GM13977 (cell line): ENCODE data around the gene NKAIN2.

ENCODE experiments used
- DNase-seq: peaks from one replicate; pipeline ENCODE4 v3.0.0; 2012; ENCODE audit warnings: low spot score
- in situ Hi-C: fragments of 300-500 bp; cut with MboI; formaldehyde crosslinking; loops from one replicate; pipeline ENCODE4 v1.12.0; 2022; ENCODE audit warnings: low sequenced_read_pairs, low pct_unique_long_range_greater_than_20kb, mixed read lengths, inconsistent platforms; ENCODE audit not compliant: unreplicated experiment
- TF ChIP-seq, protein P1 (sequence below): IDR thresholded peaks from 2 replicates; pipeline ENCODE4 v1.5.1; 2012; ENCODE audit warnings: mild to moderate bottlenecking, control low read depth; ENCODE audit not compliant: insufficient read depth; ENCODE audit errors: extremely low read depth, missing control alignments

Gene NKAIN2

DNA sequence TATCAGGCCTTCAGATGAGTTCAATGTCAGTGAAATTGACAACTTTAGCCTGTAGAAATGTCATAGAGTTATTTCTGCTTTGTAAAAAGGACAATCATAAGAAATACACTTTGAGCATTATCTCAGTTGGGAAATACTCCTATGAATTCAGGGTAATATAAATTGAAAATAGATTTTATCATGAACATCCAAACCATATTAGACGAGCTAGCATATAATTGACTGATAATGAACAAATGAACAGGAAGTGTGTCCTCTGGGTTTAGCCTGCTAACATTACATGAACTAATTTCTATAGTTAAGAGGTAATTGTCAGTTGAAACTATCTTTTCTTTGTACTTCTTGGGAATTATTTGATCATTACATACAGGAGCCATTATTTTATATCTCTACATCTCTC lies 689.6 kb downstream of the NKAIN2 start:
- DNase-seq, result no peak
- TF ChIP-seq, protein P1, sequence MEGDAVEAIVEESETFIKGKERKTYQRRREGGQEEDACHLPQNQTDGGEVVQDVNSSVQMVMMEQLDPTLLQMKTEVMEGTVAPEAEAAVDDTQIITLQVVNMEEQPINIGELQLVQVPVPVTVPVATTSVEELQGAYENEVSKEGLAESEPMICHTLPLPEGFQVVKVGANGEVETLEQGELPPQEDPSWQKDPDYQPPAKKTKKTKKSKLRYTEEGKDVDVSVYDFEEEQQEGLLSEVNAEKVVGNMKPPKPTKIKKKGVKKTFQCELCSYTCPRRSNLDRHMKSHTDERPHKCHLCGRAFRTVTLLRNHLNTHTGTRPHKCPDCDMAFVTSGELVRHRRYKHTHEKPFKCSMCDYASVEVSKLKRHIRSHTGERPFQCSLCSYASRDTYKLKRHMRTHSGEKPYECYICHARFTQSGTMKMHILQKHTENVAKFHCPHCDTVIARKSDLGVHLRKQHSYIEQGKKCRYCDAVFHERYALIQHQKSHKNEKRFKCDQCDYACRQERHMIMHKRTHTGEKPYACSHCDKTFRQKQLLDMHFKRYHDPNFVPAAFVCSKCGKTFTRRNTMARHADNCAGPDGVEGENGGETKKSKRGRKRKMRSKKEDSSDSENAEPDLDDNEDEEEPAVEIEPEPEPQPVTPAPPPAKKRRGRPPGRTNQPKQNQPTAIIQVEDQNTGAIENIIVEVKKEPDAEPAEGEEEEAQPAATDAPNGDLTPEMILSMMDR, result no peak
- in situ Hi-C loops, result no loop called here

DNA sequence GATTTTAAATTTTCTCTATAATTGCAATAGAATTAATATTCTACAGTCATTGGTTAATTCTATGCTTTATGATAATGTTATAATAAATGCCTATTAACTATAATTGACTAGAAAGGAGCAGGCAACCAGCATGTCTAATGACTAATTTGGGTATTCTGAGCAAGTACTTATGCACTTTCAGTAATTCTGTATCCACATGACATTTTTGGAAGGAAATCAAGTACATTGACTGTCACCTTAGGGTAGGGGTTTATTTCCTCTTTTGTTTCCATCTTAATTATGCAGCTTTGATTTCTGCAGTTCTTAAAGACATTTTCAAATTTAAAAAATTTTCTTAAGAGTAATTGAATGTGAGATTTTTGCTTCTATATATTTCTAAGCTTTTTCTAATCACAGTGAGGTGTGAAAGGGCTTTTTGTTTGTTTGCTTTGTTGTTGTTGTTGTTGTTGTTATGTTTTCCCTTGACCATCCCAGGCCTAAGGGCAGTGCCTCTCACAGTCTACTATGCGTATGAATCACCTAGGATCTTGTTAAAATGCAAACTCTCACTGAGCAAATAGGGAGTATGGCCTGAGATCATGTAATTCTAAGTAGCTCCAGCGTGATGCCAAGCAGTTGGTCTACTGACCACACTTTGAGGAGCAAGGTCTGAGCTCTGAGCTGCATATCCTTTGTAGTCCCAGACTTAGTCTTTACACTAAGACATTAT lies 691.4 kb downstream of the NKAIN2 start:
- TF ChIP-seq, protein P1, result no peak
- in situ Hi-C loops, result no loop called here
- no peak for DNase-seq

DNA sequence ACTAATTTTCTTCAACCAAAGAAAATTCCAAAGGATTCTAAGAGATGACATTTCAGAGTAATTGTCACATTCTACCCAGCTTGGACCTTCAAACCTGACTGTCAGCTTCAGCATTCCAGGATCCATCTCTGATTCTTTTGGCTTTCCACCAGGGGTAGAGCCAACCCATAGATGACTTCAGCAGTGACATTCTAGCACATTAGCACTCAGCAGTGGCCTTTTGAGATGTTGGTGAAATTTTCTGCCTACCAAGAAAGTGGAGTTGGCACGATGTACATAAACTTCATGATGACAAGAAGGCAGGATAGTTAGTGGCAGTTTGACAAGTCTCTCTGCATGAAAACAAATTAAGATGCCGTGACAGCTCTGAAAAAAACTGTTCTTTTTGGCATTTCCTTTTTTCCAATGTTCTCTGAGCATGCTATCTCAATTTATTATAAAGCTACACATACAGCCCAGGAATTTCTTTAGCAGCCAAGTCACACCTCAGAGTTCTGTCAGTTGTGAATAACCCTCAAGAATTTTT lies 692.1 kb downstream of the NKAIN2 start:
- TF ChIP-seq, protein P1, result no peak
- no peak for DNase-seq
- in situ Hi-C loops, result no loop called here

DNA sequence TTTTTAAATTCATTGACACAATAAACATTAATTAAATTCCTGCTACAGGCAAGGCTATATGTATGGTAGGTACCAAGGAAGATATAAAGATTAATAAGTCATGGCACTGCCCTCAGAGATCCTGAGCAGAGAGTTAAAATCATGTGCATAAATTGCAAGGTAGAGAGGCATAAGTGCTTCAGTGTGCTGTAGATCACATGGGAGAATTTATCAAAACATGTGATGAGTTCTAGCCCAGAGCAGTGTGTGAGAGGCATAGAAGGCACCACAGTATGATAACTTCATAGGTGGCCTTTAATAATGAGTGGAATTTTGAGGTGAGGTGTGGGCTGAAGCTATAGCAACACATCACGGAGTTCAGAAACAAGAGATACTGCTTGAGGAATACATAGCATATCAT lies 692.7 kb downstream of the NKAIN2 start:
- no peak for DNase-seq
- TF ChIP-seq, protein P1, result no peak
- in situ Hi-C loops, result no loop called here

DNA sequence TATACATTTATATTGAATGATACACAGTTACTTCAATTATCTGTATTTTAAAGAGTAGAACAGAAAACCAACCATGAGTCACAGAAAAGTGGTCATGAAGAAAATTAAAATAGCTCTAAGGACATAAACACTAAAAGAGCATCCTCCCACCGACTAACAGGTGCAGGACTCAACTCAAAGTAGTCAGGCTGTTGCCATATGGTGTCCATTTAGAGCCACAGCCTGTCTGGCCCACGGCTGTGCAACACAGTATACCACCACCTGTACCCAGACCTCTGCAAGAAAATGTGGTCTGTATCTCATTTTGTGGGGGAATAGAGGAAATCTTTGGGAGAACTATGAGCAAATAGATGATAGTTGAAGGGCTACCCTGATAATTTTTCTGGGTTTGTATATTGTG lies 708.8 kb downstream of the NKAIN2 start:
- TF ChIP-seq, protein P1, result no peak
- in situ Hi-C loops, result no loop called here
- no peak for DNase-seq

DNA sequence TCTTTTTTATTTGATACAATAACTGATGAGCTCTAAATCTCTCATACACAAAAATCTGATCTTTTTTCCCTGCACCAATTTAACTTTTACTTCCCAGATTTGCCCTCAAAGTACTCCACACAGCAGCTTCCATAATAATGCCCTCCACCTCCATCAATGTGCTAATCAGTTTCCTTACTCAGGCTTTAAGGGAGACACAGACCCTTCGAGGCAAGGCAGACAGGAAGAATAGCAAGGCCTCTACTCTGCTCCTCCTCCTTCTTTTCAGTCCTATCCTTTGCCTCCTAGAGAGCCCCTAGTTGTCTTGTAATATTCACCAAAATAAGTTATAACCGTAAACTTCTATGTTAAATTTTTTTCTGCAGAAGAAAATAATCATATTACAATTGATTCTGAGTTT lies 713.7 kb downstream of the NKAIN2 start:
- no peak for DNase-seq
- in situ Hi-C loops, result no loop called here
- TF ChIP-seq, protein P1, result no peak
